ENCODE measurements around the gene ZNF132.

ZNF132 gene

GRCh38 chr19:58429745-58430144 is 10.2 kb downstream of the ZNF132 start:
- TF ChIP-seq CTCF (IDR thresholded peaks at IDR 0.05; ENCODE audit: borderline replicate concordance, control extremely low read depth, extremely low read depth, insufficient read depth, missing control alignments) = no peak
- no peak for DNase-seq (ENCODE audit: low spot score)
- in situ Hi-C loops (cut with MboI; ENCODE audit: low sequenced_read_pairs, unreplicated experiment) = no loop called here

GRCh38 chr19:58428617-58429016 is 11.3 kb downstream of the ZNF132 start:
- TF ChIP-seq CTCF (IDR thresholded peaks at IDR 0.05; ENCODE audit: borderline replicate concordance, control extremely low read depth, extremely low read depth, insufficient read depth, missing control alignments) = no peak
- no peak for DNase-seq (ENCODE audit: low spot score)
- in situ Hi-C loops (cut with MboI; ENCODE audit: low sequenced_read_pairs, unreplicated experiment) = no loop called here

DNA sequence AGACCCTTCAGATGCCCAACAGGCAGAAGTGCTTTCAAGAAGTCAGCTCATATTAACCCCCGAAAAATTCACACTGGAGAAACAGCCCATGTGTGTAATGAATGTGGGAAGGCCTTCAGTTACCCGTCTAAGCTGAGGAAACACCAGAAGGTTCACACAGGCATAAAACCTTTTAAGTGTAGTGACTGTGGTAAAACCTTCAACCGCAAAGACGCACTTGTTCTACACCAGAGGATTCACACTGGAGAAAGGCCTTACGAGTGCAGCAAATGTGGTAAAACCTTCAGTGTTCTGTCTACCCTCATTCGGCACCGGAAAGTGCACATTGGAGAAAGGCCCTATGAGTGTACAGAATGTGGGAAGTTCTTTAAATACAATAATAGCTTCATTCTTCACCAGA is 22.9 kb downstream of the ZNF132 start:
- in situ Hi-C loops (cut with MboI; ENCODE audit: low sequenced_read_pairs, unreplicated experiment) = no loop called here
- TF ChIP-seq CTCF (IDR thresholded peaks at IDR 0.05; ENCODE audit: borderline replicate concordance, control extremely low read depth, extremely low read depth, insufficient read depth, missing control alignments) = no peak
- DNase-seq (ENCODE audit: low spot score) = no peak

DNA sequence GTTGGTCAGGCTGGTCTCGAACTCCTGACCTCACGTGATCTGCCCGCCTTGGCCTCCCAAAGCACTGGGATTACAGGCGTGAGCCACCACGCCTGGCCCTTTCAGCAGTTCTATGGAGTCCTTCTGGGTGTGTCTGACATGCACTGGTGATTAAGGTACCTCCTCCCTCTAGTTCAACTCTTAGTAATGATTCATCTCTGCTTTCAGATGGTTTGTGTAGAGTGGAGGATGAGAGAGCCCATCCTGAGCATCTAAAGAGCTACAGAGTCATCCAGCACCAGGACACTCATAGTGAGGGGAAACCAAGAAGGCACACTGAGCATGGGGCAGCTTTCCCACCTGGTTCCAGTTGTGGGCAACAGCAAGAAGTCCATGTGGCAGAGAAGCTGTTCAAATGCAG is 23.3 kb downstream of the ZNF132 start:
- DNase-seq (ENCODE audit: low spot score) = no peak
- no peak for TF ChIP-seq CTCF (IDR thresholded peaks at IDR 0.05; ENCODE audit: borderline replicate concordance, control extremely low read depth, extremely low read depth, insufficient read depth, missing control alignments)
- in situ Hi-C loops (cut with MboI; ENCODE audit: low sequenced_read_pairs, unreplicated experiment) = no loop called here

DNA sequence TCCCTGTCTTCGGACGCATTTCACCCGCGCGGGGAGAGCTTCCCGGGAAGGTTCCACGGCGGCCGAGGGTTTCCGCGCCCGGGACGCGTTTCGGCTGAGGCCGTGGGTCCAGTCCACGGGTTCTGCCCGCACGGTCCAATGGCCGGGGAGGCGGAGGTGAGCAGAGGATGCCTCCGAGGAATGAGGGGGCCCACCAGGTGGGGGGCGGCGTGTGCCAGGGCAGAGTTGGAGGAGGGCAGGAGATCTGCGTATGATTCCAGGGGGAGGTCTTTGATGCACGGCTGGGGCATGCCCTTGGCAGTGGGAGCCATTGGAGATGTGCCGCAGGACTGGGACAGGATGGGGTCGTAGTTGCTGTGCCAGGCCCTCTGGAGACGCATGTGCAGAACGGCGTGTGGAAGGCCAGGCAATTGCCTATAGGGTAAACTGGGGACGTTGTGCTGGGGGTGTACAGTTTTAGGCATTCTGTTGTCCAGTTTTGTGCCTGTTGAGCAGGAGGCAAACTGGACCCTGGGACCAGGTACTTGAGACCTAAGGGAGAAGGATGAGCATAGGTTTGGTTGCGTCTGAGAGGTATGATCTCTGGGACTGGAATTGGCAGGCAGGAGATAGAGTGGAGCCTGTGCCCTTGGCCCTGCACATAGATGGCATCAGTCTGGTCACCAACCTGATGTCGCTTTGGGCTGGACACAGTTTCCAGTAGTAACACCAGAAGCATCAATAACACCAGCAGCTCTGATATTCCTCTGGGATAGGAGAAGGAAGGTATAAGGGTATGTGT is 30.8 kb downstream of the ZNF132 start:
- in situ Hi-C loops (cut with MboI; ENCODE audit: low sequenced_read_pairs, unreplicated experiment) = no loop called here
- no peak for TF ChIP-seq CTCF (IDR thresholded peaks at IDR 0.05; ENCODE audit: borderline replicate concordance, control extremely low read depth, extremely low read depth, insufficient read depth, missing control alignments)
- DNase-seq (ENCODE audit: low spot score) = no peak

DNA sequence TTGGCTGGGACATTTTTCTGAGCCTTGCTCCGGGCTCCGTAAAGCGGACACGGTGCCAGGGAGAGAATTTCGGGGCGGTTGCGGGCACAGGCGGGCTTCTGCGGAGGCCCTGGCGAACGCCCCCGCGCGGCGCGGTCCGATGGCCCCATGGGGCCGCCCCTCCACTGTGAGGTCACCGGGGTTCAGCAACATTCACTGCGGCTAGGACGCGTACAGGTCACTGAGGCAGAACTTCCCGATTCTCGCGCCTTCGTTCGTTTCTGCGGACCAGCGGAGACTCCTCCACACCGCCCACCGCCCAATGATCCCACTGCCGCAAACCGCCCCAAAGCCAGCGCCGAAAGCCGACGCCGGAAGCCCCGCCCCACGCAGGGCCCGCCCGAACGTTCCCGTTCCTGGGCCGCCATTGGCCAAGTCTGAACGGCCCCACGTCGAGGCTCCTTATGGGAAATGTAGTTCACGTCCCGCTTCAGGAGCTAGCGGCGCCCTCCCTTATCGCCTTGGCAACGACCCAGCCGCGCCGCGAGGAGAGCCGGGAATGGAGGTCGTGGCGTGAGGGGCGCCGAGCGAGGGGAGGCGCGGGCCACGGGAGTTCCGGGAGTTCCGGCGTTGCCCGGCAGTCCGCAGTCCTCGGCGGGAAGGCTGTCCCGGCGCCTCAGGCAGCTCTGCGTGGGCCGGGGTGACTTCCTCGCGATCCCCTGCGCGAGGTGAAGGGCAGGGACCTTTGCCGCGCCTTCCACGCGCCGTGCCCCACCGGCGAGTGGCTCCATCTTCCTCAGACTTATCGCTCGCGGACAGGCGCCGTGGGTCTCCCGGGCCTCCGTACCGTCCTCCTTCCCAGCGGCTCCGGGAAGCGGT is 31.6 kb downstream of the ZNF132 start, which contains the start of gene ZNF584:
TSS of gene ZNF584 (plus strand) at position 498 of the 858 bp plus-strand sequence. CDS start 499 bp downstream, outside the sequence.
- in situ Hi-C loops (cut with MboI; ENCODE audit: low sequenced_read_pairs, unreplicated experiment) = no loop called here
- TF ChIP-seq CTCF (IDR thresholded peaks at IDR 0.05; ENCODE audit: borderline replicate concordance, control extremely low read depth, extremely low read depth, insufficient read depth, missing control alignments) = no peak
- peak; percentile 97 for DNase-seq (ENCODE audit: low spot score)
